Transverse colon (tissue), 4 donors: ENCODE measurements around the gene ARL16. TPM values are rescaled to one million over a fixed set of nuclear protein-coding genes. Genes with fewer than 3 reads are reported as not detected.
A peak's percentile ranks its signal among the peaks of the same experiment; 100 is the strongest.

ENCODE experiments used
- DNase-seq: peaks from one replicate; pipeline ENCODE4 v3.0.0-alpha.2; 2019
- H3K27ac ChIP-seq, 4 donors: fragments of 200-600 bp; sonication (generic); 2 replicates each; pipeline ENCODE4 v1.5.1; 2016 to 2018; ENCODE audit warnings: inconsistent platforms in 4 of 4
- H3K27me3 ChIP-seq: fragments of 200-600 bp; sonication (generic); 2 replicates; pipeline ENCODE4 v1.5.1; 2017; ENCODE audit warnings: inconsistent platforms
- H3K36me3 ChIP-seq, 4 donors: fragments of 200-600 bp; sonication (generic); 2 replicates each; pipeline ENCODE4 v1.5.1; 2017 to 2019; ENCODE audit warnings: inconsistent platforms in 4 of 4
- H3K4me1 ChIP-seq, 4 donors: fragments of 200-600 bp; sonication (generic); 2 replicates each; pipeline ENCODE4 v1.5.1; 2017 to 2020; ENCODE audit warnings: inconsistent platforms in 4 of 4
- H3K4me3 ChIP-seq, 4 donors: fragments of 200-600 bp; sonication (generic); 1 replicate in 1 of 4; 2 replicates in 3 of 4; pipeline versions ENCODE4 v1.5.1 to v1.6.1; 2017 to 2019; ENCODE audit warnings: inconsistent platforms in 4 of 4
- H3K9me3 ChIP-seq, 2 donors: fragments of 200-600 bp; sonication (generic); 2 replicates each; pipeline ENCODE4 v1.5.1; 2017 to 2019; ENCODE audit warnings: inconsistent platforms in 2 of 2
- EP300 ChIP-seq: sonication (generic); formaldehyde crosslinking; IDR thresholded peaks from one replicate; pipeline ENCODE4 v1.6.1; 2017; ENCODE audit warnings: antibody characterized with exemption, low read depth
- POLR2A ChIP-seq: fragments of 450-650 bp; IDR thresholded peaks from one replicate; pipeline ENCODE4 v1.6.1; 2016; ENCODE audit warnings: antibody characterized with exemption, mild to moderate bottlenecking, moderate library complexity
- POLR2AphosphoS5 ChIP-seq, 3 donors: sonication (generic); formaldehyde crosslinking; IDR thresholded peaks; one replicate each; pipeline ENCODE4 v1.6.1; 2016; ENCODE audit warnings: antibody characterized with exemption in 3 of 3
- WGBS, 2 donors: methylation state at CpG; one replicate each; pipeline ENCODE4 v1.1.5; 2018; ENCODE audit warnings: low coverage in 1 of 2; 5-methylcytosine and 5-hydroxymethylcytosine counted together
- in situ Hi-C, 4 donors: fragments of 200-750 bp; cut with MboI; loops; one replicate each; pipeline versions ENCODE4 v1.15.0 to v1.15.1; 2017; ENCODE audit warnings: low sequenced_read_pairs in 3 of 4, low pct_ligation_motif_present in 1 of 4, low pct_unique_long_range_greater_than_20kb in 1 of 4
- intact Hi-C: fragments of 100-400 bp; cut with DNase I; formaldehyde crosslinking; loops from one replicate; pipeline ENCODE4 v1.15.1; 2023; ENCODE audit warnings: low total_unique reads
- total RNA-seq, 4 donors: library from RNA; depleted of rRNA; stranded (reverse); fragments of >200 nt; gene quantifications; one replicate each; pipeline ENCODE4 v1.1.0, GENCODE V29; 2016
- TF ChIP-seq, protein P1 (sequence below), 5 experiments: fragments of 200-600 bp in 3 of 5; fragments of 450-650 bp in 2 of 5; sonication (generic) in 3 of 5; IDR thresholded peaks; 1 replicate in 2 of 5; 2 replicates in 3 of 5; pipeline ENCODE4 v1.5.1; 2016 to 2017; ENCODE audit warnings: antibody characterized with exemption in 5 of 5, inconsistent platforms in 3 of 5, mild to moderate bottlenecking in 2 of 5, moderate library complexity in 1 of 5

The ARL16 gene
- total RNA-seq, 4 donors from 2014 or later: 16.3 to 52.0 (median 33.1) TPM

DNA sequence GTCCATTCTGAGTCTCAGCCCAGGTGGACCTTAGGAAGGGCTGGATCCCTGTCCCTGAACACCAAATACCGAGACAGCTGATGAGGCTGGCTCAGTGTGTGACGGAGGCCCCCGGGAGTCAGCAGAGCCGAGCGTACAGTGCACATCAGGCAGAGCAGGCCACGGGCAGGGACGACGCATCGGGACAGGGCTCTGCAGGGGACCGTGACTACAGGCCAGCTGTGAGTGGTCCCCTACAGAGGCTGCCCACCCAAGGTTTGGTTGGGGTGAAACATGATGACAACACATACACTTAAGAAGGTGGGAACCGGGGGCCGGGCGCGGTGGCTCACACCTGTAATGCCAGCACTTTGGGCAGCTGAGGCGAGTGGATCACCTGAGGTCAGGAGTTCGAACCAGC lies 10.6 kb downstream of the ARL16 start:
- TF ChIP-seq POLR2AphosphoS5 (IDR thresholded peaks at IDR 0.05) (no peak), EP300 (no peak), POLR2A (no peak)
- TF ChIP-seq, protein P1, sequence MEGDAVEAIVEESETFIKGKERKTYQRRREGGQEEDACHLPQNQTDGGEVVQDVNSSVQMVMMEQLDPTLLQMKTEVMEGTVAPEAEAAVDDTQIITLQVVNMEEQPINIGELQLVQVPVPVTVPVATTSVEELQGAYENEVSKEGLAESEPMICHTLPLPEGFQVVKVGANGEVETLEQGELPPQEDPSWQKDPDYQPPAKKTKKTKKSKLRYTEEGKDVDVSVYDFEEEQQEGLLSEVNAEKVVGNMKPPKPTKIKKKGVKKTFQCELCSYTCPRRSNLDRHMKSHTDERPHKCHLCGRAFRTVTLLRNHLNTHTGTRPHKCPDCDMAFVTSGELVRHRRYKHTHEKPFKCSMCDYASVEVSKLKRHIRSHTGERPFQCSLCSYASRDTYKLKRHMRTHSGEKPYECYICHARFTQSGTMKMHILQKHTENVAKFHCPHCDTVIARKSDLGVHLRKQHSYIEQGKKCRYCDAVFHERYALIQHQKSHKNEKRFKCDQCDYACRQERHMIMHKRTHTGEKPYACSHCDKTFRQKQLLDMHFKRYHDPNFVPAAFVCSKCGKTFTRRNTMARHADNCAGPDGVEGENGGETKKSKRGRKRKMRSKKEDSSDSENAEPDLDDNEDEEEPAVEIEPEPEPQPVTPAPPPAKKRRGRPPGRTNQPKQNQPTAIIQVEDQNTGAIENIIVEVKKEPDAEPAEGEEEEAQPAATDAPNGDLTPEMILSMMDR (IDR thresholded peaks at IDR 0.05): no peak
- WGBS, 2 donors: 98% methylated on average over 16 of the region's 16 CpGs; no CpG with 5 or more reads in 1 of the 2 donors
- intact Hi-C loops: no loop called here
- H3K36me3 ChIP-seq: peaks cover 0 to 21% (median 6%) of the 10 kb centered on the region in 4 donors
- no peak overlapping the region for H3K4me3 ChIP-seq
- no peaks in the 10 kb centered on the region for H3K27me3 ChIP-seq
- no peak overlapping the region for H3K27ac ChIP-seq
- DNase-seq: no peak
- H3K4me1 ChIP-seq: peaks cover 0 to 1% (median under 1%) of the 10 kb centered on the region in 4 donors
- no peaks in the 10 kb centered on the region for H3K9me3 ChIP-seq
- in situ Hi-C loops: no loop called here

DNA sequence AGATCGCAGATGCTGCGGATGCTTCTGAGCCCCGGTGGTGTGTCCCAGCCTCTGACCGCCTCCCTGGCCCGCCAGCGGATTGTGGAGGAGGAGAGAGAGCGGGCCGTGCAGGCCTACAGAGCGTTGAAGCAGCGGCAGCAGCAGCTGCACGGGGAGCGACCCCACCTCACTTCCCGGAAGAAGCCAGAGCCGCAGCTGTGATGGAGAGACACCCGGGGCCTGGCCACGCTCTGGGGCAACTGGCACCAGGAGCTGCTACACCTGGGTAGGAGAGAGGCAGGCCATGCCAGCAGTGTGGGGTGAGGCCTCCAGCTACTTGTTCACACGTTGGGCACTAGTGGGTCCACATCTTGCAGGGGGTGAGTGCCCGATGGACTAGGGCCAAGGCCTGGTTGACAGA lies 11.1 kb downstream of the ARL16 start:
- Histone ChIP-seq H3K9me3 (no peaks in the 10 kb centered on the region), H3K27me3 (no peaks in the 10 kb centered on the region), H3K36me3 (peaks cover 0 to 21% (median 6%) of the 10 kb centered on the region in 4 donors), H3K4me1 (peaks cover 3 to 6% (median 5%) of the 10 kb centered on the region in 4 donors), H3K4me3 (no peak overlapping the region), H3K27ac (no peak overlapping the region)
- in situ Hi-C loops (no loop called here), intact Hi-C loops (no loop called here)
- WGBS, 2 donors: 90% methylated on average over 16 of the region's 18 CpGs; no CpG with 5 or more reads in 1 of the 2 donors
- DNase-seq: no peak
- TF ChIP-seq POLR2A: no peak
- no peak for TF ChIP-seq POLR2AphosphoS5 (IDR thresholded peaks at IDR 0.05)
- no peak for TF ChIP-seq EP300
- TF ChIP-seq, protein P1 (IDR thresholded peaks at IDR 0.05): no peak

DNA sequence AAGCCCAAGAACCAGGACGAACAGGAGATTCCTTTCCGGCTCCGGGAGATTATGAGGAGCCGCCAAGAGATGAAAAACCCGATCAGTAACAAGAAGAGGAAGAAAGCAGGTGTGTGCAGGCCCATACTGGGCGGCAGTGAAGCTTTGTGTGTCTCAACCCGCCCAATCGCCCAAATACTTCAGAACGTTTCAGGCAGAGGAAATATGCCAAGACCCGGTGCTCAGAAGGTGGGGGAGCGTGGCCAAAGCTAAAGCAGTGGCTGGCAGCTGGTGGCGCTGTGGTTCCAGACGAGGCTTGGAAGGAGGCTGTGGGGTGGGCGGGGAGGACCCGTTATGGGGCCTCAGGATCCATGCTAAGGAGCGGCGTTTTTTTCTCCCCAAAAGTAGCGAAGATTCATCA lies 15.8 kb downstream of the ARL16 start:
- no peak overlapping the region for H3K27ac ChIP-seq
- H3K9me3 ChIP-seq: no peaks in the 10 kb centered on the region
- peak overlapping the region in 1 of 4 donors; percentile 96 for H3K4me3 ChIP-seq
- no peak for DNase-seq
- H3K4me1 ChIP-seq: peaks cover 10 to 22% (median 20%) of the 10 kb centered on the region in 4 donors
- 86 to 90% methylated on average over 7 to 18 of the region's 18 CpGs for WGBS, 2 donors
- H3K27me3 ChIP-seq: no peaks in the 10 kb centered on the region
- intact Hi-C loops: no loop called here
- peaks cover 0 to 14% (median 4%) of the 10 kb centered on the region in 4 donors for H3K36me3 ChIP-seq
- no peak for TF ChIP-seq POLR2AphosphoS5 (IDR thresholded peaks at IDR 0.05)
- TF ChIP-seq POLR2A: no peak
- in situ Hi-C loops: no loop called here

DNA sequence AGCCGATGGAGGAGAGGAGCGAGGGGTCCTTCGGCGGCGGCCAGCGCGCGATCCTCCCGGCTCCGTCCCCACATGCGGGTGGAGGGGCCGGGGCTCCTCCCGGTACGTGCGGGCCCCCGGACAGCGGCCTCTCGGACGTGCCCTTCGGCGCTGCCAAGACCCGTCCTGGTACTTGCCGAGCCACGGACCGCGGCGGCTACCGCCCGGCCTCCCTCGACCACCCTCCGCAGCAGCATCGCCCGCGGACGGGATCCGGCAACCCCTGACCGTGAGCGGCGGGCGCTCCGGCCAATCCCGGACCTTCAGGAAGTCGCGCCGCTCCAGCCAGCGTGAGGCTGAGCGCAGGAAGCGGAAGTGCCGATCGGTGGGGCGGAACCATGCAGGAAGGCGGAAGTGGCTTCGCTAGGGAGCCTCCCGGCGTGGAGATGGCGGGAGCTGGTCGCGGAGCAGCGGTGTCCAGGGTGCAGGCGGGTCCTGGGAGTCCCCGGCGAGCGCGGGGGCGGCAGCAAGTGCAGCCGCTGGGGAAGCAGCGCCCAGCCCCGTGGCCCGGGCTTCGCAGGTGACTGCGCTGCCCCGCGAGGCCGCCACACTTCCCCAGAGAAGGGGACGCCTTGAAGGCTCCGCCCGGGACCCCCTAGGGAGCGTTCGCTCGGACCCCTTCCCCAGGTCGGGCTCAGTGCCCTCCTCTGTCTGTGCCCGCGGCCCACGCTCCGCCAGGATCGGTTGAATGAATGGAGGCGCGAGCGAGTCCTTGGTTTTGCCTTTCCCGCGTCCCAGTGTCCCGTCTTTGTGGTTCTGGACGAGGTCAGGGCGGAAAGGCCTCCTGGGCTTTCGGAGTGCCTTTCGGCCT lies 17.0 kb downstream of the ARL16 start, which contains the start of the genes CCDC137 and OXLD1:
Gene CCDC137 (plus strand): TSS at position 396 of the 850 bp plus-strand sequence. CDS start 30 bp downstream, at position 426.
Gene OXLD1 (minus strand): TSS at position 264 of the 850 bp plus-strand sequence. CDS start 28 bp downstream, at position 236.
- peak within 1 kb of the TSS; percentile 90 to 94 (median 92) for H3K27ac ChIP-seq
- in situ Hi-C loops: no loop called here
- H3K4me1 ChIP-seq: peaks cover 10 to 22% (median 20%) of the 10 kb centered on the region in 4 donors
- DNase-seq: peak; percentile 97
- WGBS, 2 donors: 1% methylated on average over 66 of the region's 96 CpGs; no CpG with 5 or more reads in 1 of the 2 donors
- intact Hi-C loops: no loop called here
- peaks cover 0 to 6% (median 2%) of the 10 kb centered on the region in 4 donors for H3K36me3 ChIP-seq
- no peaks in the 10 kb centered on the region for H3K9me3 ChIP-seq
- TF ChIP-seq, protein P1 (IDR thresholded peaks at IDR 0.05): no peak
- TF ChIP-seq POLR2AphosphoS5 (IDR thresholded peaks at IDR 0.05): peak; percentile 83 to 97 (median 93)
- TF ChIP-seq POLR2A: peak; percentile 88
- no peak for TF ChIP-seq EP300
- H3K27me3 ChIP-seq: no peaks in the 10 kb centered on the region
- H3K4me3 ChIP-seq: peak within 1 kb of the TSS; percentile 95 to 98 (median 96)
